Dedifferentiated amniotic fluid mesenchymal stem cell (primary cell): ENCODE data around the gene HYAL1.

Experiments used
- DNase-seq: peaks from one replicate; pipeline ENCODE4 v3.0.0-alpha.2; 2016; ENCODE audit errors: extremely low spot score

HYAL1 gene, protein sequence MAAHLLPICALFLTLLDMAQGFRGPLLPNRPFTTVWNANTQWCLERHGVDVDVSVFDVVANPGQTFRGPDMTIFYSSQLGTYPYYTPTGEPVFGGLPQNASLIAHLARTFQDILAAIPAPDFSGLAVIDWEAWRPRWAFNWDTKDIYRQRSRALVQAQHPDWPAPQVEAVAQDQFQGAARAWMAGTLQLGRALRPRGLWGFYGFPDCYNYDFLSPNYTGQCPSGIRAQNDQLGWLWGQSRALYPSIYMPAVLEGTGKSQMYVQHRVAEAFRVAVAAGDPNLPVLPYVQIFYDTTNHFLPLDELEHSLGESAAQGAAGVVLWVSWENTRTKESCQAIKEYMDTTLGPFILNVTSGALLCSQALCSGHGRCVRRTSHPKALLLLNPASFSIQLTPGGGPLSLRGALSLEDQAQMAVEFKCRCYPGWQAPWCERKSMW

DNA sequence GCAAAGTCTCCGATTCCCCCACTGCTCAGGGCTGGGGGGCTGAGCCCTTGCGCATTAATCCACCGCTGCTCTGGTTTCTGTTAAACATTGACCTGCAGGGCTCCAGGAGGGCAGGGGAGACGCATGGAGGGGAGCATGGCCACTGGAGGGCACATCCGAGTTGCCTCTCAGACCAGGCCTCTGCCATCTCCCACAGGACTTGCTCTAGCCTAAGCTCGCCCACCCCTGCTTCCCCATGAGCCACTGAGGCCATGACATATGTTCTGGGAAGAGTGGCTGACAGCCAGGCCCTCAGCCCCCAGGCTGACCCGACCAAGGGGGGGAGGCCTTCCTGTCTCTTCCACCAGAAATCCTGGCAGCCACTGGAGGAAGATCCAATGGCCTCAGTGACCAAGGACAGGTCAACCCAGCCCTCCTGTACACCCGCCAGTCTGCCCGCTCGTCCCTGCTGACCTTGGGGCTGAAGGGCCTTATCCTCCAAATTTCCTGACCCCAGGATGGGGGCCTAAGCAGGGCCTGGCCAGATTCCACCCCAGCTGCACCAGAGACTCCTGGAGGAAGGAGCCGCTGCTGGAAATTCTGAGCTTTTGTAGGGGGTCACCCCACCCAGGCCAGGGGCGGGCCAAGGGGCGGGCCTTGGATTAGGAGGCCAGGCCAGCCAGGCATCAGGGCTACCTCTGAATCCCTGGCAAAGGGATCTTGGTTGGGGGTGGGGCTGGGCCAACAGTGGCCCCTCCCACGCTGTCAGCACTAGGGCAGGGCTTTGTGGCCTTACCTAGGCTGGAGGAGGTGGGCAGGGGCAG, at the start of gene HYAL1:
Gene HYAL1 (minus strand): TSS at position 562 of the 803 bp plus-strand sequence. CDS start 618 bp downstream, outside the sequence.
- peak; percentile 8 for DNase-seq

DNA sequence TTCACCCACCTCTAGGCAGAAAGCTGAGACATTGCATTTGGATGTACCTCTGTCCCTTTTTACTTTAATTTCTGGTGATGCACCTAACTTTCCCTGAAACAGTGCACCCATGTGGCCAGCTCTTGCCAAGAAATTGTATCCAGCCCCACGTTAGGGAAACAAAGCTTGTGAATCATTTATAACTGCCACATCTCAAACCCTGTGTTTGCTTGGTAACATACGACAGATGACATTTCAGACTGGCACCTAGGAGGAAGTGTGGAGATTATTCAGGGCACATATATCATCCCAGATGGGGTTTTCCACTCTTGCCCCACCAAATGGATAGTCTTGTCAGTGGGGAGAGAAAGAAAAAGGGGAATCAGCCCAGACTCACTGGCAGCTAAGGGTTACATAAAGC, 49.4 kb upstream of the HYAL1 start:
- no peak for DNase-seq

DNA sequence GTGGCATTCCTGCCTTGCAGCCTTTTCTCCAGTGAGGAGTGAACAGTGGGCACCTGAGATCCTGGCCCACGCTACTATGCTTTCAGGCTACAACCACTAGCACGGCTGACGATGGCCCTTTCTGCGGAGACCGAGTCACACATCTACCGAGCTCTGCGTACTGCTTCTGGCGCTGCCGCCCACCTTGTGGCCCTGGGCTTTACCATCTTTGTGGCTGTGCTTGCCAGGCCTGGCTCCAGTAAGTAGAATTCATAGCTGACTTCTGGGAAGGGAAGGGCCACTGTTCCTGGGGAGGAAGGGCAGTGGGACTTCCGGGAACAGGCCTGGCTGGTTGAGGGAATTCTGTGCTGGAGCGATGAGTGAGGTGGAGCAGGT, 47.9 kb upstream of the HYAL1 start:
- no peak for DNase-seq

GRCh38 chr3:50350527-50351322, 47.4 kb upstream of the HYAL1 start, which contains the start of the genes CYB561D2 and NPRL2:
Gene CYB561D2 (plus strand): TSS chr3:50350862. CDS start chr3:50351434, 572 bp downstream.
Gene NPRL2 (minus strand): TSS chr3:50350775. CDS start chr3:50350652, 123 bp downstream.
- DNase-seq, result peak; percentile 90

DNA sequence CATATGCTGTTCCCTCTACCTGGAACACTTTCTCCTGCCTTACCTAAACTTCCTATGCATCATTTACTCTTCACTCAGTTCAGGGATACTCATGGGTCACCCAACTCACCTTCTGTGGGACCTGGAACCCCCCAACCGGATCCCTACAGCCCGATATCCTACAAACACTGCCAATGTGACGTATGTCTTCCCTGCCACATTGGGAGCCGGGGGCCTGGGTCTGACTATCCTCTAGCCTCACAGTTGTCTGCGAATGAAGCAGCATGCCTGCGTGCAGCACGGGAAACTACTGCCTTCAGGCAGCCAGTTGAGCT, 46.8 kb upstream of the HYAL1 start:
- no peak for DNase-seq

DNA sequence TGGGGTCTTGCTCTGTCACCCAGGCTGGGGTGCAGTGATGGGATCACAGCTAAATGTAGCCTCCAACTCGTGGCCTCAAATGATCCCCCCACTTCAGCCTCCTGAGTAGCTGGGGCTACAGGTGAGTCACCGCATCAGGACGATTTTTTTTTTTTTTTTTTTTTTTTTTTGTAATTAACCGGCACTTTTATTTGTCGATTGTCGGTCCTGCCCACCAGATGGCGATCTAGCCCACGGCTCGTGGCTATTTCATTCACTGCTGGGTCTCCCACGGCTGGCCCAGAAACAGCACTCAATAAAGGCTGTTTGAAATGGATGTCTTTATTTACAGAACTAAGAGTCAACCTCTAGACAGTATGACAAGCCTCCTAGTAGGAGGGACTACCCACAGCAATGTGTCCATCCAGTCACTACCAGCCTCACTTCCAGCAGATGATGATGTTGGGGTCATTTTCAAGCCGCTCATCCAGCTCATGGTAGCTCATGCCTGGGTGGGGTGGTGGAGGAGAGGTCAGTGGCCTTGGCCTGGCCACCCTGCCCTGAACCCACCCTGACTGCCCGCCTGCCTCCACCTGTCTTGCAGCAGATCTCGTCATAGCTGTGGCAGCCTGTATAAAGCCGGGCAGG, 43.9 kb upstream of the HYAL1 start:
- DNase-seq, result peak; percentile 62

DNA sequence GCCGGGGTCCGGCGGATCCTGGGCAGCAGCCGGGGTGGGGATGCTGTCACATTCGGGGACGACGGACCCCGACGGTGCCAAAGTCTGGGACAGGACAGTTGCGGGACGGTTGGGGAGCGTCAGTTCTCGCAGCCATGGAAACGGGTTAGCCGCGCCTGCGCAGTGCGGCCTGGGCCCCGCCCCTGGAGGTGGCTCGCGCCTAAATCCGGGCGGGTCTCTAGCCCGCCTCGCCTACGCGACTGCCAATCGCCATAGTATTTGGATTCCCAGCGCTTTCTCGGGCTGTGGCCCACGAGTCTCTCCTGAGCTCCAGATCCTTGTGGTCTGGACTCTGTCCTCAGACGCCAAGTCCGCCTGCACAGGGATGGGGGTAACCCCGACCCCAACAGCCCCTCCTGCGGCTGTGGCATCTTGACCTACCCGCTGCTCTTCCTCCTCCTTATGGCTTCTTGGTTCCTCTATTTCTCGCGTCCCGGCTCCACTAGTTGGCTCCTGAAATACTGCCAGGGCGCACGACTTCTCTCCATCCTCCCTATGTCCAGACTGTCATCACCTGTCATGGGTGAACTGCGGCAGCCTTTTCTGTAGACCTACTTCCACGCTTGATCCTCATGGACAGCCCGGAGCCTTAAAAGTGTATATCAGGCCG, 42.3 kb upstream of the HYAL1 start, which contains the start of gene ZMYND10:
Gene ZMYND10 (minus strand): TSS at position 147 of the 649 bp plus-strand sequence. CDS start 153 bp downstream, outside the sequence.
- DNase-seq, result no peak

DNA sequence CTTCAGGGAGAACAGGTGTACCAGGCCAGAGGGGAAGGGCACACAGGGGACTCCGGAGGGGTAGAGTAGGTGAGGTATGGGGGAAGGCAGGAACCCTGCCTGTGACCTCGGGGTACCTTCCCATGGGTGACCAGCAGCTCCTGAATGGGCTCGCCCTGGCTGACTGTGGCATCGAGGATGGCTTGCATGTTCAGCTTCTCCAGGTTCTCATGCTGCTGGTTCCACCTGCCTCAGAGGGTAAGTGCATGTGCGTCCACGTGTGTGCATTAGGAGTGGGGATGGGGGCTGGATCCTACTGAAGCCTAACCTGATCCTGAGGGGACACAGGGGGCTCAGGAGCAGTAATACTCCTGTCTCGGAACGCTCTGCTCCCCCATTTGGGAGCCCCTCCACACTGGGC, 41.6 kb upstream of the HYAL1 start:
- no peak for DNase-seq

DNA sequence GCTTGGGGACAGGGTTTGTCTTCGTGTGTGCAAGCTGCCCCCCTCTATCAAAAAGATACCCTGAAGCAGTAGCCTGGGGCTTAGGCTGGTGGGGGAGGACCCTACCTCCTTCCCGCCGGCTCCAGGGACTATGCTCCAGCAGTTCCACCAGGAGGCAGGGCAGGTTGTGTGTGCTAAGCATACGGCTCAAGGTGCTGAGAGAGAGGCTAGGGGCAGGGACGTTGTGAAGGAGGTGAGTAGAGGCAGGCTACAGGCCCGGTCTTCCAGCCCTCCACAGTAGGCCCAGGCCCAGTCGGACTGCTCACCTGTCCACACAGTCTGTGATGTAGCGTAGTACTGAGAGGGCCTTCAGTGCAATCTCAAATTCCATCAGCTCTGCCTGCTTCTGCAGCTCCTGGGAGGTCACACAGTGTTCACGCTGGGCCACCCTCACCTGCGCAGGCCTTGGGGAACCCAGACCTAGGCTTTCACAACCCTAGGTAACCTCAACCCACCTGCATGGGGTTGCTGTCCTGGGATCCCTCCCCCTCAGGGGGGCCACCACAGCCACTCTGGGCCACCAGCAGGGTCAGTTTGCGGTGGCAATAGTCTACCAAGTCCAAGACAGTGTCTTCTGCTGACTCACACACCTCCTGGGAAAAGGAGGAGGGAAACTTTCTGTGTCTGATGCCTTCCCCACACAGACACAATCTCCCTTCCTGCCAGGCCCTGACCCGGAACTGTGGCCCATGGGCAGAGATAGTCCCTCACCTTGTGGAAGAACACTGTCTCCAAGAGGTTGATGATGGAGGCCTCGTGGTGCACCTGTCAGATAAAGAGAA, 39.6 kb upstream of the HYAL1 start:
- DNase-seq, result no peak

DNA sequence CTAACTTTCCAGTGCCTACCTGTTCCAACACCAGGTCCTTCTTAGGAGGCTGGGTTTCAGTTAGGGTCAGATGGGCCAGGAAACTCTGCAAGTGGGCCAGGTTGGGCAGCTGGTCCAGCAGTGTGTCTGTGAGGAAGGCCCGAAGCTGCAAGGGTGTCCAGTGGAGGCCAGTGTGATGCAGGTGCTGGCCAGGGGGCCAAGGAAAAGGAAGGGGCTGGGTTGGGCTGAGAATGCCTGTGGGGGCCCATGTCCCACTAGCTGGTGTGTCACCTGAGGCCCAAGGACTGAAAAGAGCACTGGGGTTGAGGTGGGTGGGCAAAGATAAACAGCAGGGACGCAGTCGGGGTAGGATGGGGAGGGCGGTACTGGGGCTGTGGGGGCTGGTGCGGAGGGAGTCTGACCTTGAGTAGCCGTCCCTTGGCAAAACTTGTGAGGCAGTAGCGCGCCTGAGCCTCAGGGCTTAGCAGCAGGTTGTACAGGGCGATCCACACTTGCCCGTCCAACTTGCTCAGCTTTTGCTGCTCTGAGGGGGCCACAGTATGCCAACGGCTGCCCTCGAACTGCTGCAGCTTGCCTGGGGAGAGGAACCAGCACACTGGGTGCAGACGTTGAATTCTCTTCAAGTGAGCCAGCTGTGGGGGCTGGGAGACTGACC, 38.7 kb upstream of the HYAL1 start:
- no peak for DNase-seq

- DNase-seq, result no peak
Measured at GRCh38 chr3:50341537-50341936, 38.2 kb upstream of the HYAL1 start.

DNA sequence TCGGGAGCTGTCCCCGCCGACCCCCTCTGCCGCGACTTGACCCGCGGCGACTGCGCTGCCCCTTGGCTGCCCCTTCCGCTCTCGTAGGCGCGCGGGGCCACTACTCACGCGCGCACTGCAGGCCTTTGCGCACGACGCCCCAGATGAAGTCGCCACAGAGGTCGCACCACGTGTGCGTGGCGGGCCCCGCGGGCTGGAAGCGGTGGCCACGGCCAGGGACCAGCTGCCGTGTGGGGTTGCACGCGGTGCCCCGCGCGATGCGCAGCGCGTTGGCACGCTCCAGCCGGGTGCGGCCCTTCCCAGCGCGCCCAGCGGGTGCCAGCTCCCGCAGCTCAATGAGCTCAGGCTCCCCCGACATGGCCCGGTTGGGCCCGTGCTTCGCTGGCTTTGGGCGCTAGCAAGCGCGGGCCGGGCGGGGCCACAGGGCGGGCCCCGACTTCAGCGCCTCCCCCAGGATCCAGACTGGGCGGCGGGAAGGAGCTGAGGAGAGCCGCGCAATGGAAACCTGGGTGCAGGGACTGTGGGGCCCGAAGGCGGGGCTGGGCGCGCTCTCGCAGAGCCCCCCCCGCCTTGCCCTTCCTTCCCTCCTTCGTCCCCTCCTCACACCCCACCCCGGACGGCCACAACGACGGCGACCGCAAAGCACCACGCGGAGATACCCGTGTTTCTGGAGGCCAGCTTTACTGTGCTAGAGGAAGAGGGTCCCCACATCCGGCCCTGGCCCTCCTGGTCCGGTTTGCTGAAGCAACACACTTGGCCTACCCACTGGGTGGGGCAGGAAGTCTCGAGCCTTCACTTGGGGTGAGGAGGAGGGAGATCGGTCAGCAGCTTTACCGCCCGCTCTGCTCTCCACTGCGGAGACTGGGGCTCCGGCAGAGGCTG, 37.3 kb upstream of the HYAL1 start, which contains the start of gene RASSF1:
Gene RASSF1 (minus strand): TSS at position 389 of the 882 bp plus-strand sequence. CDS start 31 bp downstream, at position 358.
- DNase-seq, result no peak

GRCh38 chr3:50340147-50340447, 36.7 kb upstream of the HYAL1 start:
- no peak for DNase-seq

GRCh38 chr3:50339485-50340146, 36.2 kb upstream of the HYAL1 start:
- no peak for DNase-seq

DNA sequence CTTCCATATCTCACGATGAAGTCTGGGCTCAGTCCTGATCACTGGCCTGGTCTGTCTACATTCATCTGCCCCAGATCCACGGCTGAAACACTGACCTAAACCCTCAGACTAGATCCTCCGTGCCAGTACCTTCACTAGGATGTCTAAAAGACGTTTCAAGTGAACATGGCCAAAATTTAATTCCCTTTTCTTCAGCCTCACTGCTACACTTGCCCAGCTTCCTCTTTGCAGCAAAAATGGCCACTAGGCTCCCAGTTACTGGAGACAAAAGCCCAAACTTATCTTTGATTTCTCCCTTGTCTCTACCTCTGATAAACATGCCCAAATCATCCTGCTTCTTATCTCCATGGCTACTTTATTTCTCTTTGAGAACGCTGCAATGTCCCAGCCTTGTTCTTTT, 35.6 kb upstream of the HYAL1 start:
- no peak for DNase-seq

DNA sequence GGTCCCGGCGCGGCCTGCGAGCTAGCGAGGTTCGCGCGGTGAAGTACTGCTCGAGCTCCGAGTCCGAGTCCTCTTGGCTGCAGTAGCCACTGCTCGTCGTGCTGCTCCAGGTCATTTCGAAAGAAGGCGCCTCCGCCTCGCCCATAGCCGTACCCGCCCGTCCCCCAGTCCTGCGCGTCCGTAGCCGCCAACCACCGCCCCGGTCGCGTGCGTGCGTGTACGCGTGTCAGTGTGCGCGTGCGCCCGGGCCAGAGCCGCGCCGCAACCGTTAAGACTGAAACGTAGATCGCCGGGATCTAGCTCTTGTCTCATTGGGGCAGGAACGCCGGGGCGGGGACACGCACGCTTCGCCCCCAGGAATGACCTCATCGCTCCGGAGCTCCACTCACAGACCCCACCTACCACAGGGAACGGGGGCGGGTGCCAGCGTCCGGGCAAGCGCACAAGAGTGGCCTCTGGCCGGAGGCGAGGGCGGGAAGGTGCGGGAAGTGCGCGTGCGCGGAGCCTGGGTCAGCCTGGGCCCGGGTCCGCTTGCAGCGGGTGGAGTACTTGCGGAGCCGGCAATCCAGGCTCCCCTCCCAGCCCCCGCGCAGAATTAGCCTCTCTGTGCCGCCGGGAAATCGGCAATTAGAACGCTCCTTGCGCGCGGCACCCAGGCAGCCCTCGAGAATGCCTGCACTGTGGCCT, 33.9 kb upstream of the HYAL1 start:
- peak; percentile 99 for DNase-seq

DNA sequence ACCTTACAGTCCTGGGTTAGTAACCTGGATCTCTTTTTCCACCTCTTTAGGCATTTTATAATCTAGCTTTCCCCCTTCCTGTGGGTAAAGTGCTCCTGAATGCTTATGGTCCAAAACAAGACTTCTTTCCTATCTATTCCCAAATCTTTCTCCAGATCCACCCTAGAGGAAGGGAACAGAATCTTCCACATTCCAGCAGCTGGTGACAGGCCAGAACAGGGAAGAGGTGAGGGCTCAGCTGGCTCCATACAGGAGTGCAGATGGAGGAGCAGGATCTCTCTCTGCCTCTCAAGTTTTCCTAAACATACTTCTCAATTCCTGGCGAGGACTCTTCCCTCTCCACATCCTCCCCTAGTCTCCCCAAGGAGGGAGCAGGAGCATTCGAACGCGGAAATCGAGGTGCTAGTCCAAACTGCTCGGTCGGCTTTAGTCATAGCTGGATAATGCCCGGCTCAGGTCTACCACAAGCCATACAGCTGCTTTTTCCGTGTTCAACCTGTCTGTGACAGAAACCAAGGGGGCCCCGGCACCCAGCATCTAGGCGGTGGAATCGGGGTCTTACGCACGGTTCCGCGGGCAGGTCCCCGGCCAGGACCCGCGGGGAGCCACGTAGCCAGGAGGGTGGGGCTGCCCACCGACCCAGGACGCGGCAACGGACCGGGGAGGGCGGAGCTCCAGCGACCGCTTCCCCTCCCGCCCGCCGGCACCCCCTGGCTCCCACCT, 33.2 kb upstream of the HYAL1 start:
- DNase-seq, result no peak
